GM18526 (cell line): ENCODE data around the gene C1QTNF8.

Experiments
- POLR2A ChIP-seq: IDR thresholded peaks from 3 replicates; pipeline ENCODE4 v1.6.1; 2011; ENCODE audit not compliant: insufficient read length; ENCODE audit errors: extremely low read depth

C1QTNF8 gene

GRCh38 chr16:1120577-1120941 is 24.5 kb upstream of the C1QTNF8 start:
- TF ChIP-seq POLR2A, result no peak

GRCh38 chr16:1119766-1120576 is 23.9 kb upstream of the C1QTNF8 start:
- no peak for TF ChIP-seq POLR2A

- TF ChIP-seq POLR2A, result no peak
Observed at GRCh38 chr16:1119129-1119528, 23.1 kb upstream of the C1QTNF8 start.

GRCh38 chr16:1117926-1118325 is 21.9 kb upstream of the C1QTNF8 start:
- no peak for TF ChIP-seq POLR2A

GRCh38 chr16:1117176-1117900 is 21.3 kb upstream of the C1QTNF8 start:
- TF ChIP-seq POLR2A, result no peak

- TF ChIP-seq POLR2A, result no peak
Observed at GRCh38 chr16:1116693-1117077, 20.6 kb upstream of the C1QTNF8 start.

GRCh38 chr16:1113889-1114526 is 18.0 kb upstream of the C1QTNF8 start:
- TF ChIP-seq POLR2A, result no peak

- TF ChIP-seq POLR2A, result no peak
Observed at GRCh38 chr16:1113489-1113888, 17.4 kb upstream of the C1QTNF8 start.

- no peak for TF ChIP-seq POLR2A
Observed at GRCh38 chr16:1112506-1113184, 16.6 kb upstream of the C1QTNF8 start.

GRCh38 chr16:1109648-1110047 is 13.6 kb upstream of the C1QTNF8 start:
- no peak for TF ChIP-seq POLR2A

GRCh38 chr16:1108299-1109252 is 12.5 kb upstream of the C1QTNF8 start:
- no peak for TF ChIP-seq POLR2A

GRCh38 chr16:1107731-1108130 is 11.7 kb upstream of the C1QTNF8 start:
- TF ChIP-seq POLR2A, result no peak

GRCh38 chr16:1107141-1107540 is 11.1 kb upstream of the C1QTNF8 start:
- TF ChIP-seq POLR2A, result no peak

- no peak for TF ChIP-seq POLR2A
Observed at GRCh38 chr16:1106659-1107058, 10.6 kb upstream of the C1QTNF8 start.

GRCh38 chr16:1105888-1106620 is 10.0 kb upstream of the C1QTNF8 start:
- TF ChIP-seq POLR2A, result no peak
